Endothelial cell of umbilical vein (primary cell): ENCODE data around the gene NANS. TPM values are rescaled to one million over a fixed set of nuclear protein-coding genes. Genes with fewer than 3 reads are reported as not detected.

Source experiments
- BruUV-seq: library from RNA; stranded (reverse); fragments of 400-500 nt; replicated peaks from 2 replicates; lab custom pipeline; 2021; lab: Mats Ljungman, UMichigan
- CTCF ChIA-PET: fragments of 300-600, 350-600 bp; sonication (Branson Sonifier 250); formaldehyde crosslinking; loops from one replicate; lab custom pipeline; 2021; ENCODE audit warnings: antibody characterized with exemption, inconsistent platforms; lab: Charles Lee
- POLR2A ChIA-PET: fragments of 300-600, 350-600 bp; sonication (Branson Sonifier 250); formaldehyde crosslinking; loops from one replicate; lab custom pipeline; 2021; ENCODE audit warnings: antibody characterized with exemption, inconsistent platforms; lab: Charles Lee
- DNase-seq: peaks from one replicate; pipeline ENCODE4 v3.0.0-alpha.2; 2011; ENCODE audit warnings: low read depth, low spot score
- FAIRE-seq: peaks from 2 replicates; lab custom pipeline; 2011; peaks lifted over from hg19 to GRCh38; lab: Jason Lieb, UNC
- H2AFZ ChIP-seq: 2 replicates; pipeline ENCODE4 v1.6.0; 2012; ENCODE audit warnings: low read depth, low read length, control low read depth, inconsistent platforms
- H3K27ac ChIP-seq: 2 replicates; pipeline ENCODE4 v1.5.1; 2011; ENCODE audit warnings: low read depth, mild to moderate bottlenecking, control low read depth, low read length, moderate library complexity; ENCODE audit not compliant: insufficient read depth
- H3K27me3 ChIP-seq, 2 experiments: 2 replicates each; pipeline versions ENCODE4 v1.6.0 to v1.6.1; 2011; ENCODE audit warnings: low read length in 2 of 2, mixed read lengths in 1 of 2; ENCODE audit not compliant: control insufficient read depth in 2 of 2, insufficient read depth in 2 of 2
- H3K36me3 ChIP-seq, 2 experiments: 2 replicates in 1 of 2; 3 replicates in 1 of 2; pipeline ENCODE4 v1.5.1; 2011; ENCODE audit warnings: low read length in 2 of 2, mild to moderate bottlenecking in 1 of 2, moderate library complexity in 1 of 2; ENCODE audit not compliant: control insufficient read depth in 2 of 2, insufficient read depth in 2 of 2; ENCODE audit errors: extremely low read depth in 1 of 2
- H3K4me1 ChIP-seq: 3 replicates; pipeline ENCODE4 v1.5.1; 2011; ENCODE audit warnings: mild to moderate bottlenecking, low read length; ENCODE audit not compliant: control insufficient read depth, insufficient read depth; ENCODE audit errors: extremely low read depth
- H3K4me2 ChIP-seq: 2 replicates; pipeline ENCODE4 v1.6.1; 2011; ENCODE audit warnings: low read length, control low read depth, mixed read lengths; ENCODE audit not compliant: insufficient read depth
- H3K4me3 ChIP-seq, 3 experiments: fragments of 200-600 bp in 1 of 3; sonication (generic), shearing (Covaris generic) in 1 of 3; replicated peaks in 1 of 3; 2 replicates each; pipeline ENCODE4 v1.5.1; 2011 to 2016; ENCODE audit warnings: control low read depth in 3 of 3, low read length in 3 of 3, mild to moderate bottlenecking in 2 of 3, inconsistent platforms in 1 of 3, low read depth in 1 of 3, moderate library complexity in 1 of 3; ENCODE audit not compliant: insufficient read depth in 1 of 3
- H3K79me2 ChIP-seq: 2 replicates; pipeline ENCODE4 v1.6.0; 2012; ENCODE audit warnings: low read length, inconsistent platforms; ENCODE audit not compliant: control insufficient read depth, insufficient read depth
- H3K9ac ChIP-seq: replicated peaks from 2 replicates; pipeline ENCODE3; 2011; ENCODE audit warnings: low read length, control low read depth; ENCODE audit not compliant: insufficient read depth; ENCODE audit errors: extremely low read depth
- H3K9me1 ChIP-seq: replicated peaks from 3 replicates; pipeline ENCODE4 v1.6.0; 2011; ENCODE audit warnings: mild to moderate bottlenecking, low read length; ENCODE audit not compliant: control insufficient read depth, insufficient read depth; ENCODE audit errors: extremely low read depth
- H3K9me3 ChIP-seq: replicated peaks from 2 replicates; pipeline ENCODE4 v1.5.1; 2012; ENCODE audit warnings: low read length, inconsistent platforms; ENCODE audit not compliant: control insufficient read depth, insufficient read depth
- H4K20me1 ChIP-seq: replicated peaks from 2 replicates; pipeline ENCODE3; 2011; ENCODE audit warnings: mild to moderate bottlenecking, low read length; ENCODE audit not compliant: control insufficient read depth, insufficient read depth; ENCODE audit errors: extremely low read depth
- CTCF ChIP-seq, 2 donors: IDR thresholded peaks; 1 replicate in 1 of 2; 2 replicates in 1 of 2; pipeline ENCODE4 v1.5.1; 2011; ENCODE audit warnings: low read length in 2 of 2, mild to moderate bottlenecking in 2 of 2, moderate library complexity in 2 of 2, control low read depth in 1 of 2, inconsistent platforms in 1 of 2, low read depth in 1 of 2; ENCODE audit not compliant: insufficient read depth in 1 of 2; ENCODE audit errors: extremely low read depth in 1 of 2
- EZH2 ChIP-seq: IDR thresholded peaks from 2 replicates; pipeline ENCODE4 v1.6.1; 2012; ENCODE audit warnings: borderline replicate concordance, low read depth, mild to moderate bottlenecking, moderate library complexity, low read length, inconsistent platforms; ENCODE audit not compliant: severe bottlenecking
- FOS ChIP-seq: IDR thresholded peaks from 2 replicates; pipeline ENCODE4 v1.6.1; 2011; ENCODE audit warnings: mild to moderate bottlenecking, low read length, moderate library complexity, borderline replicate concordance; ENCODE audit not compliant: insufficient read depth
- GATA2 ChIP-seq: IDR thresholded peaks from 2 replicates; pipeline ENCODE4 v1.7.0; 2011; ENCODE audit warnings: low read depth, mild to moderate bottlenecking, moderate library complexity, mixed read lengths, low read length; ENCODE audit not compliant: insufficient read length, insufficient read depth
- JUN ChIP-seq: IDR thresholded peaks from 2 replicates; pipeline ENCODE4 v1.6.1; 2011; ENCODE audit warnings: borderline replicate concordance, low read depth; ENCODE audit not compliant: insufficient read length, insufficient read depth
- MAX ChIP-seq: IDR thresholded peaks from 2 replicates; pipeline ENCODE4 v1.6.1; 2011; ENCODE audit not compliant: insufficient read depth, insufficient read length
- MYC ChIP-seq: IDR thresholded peaks from one replicate; pipeline ENCODE4 v1.6.1; 2011; ENCODE audit warnings: mild to moderate bottlenecking, low read depth, low read length
- POLR2A ChIP-seq: IDR thresholded peaks from 2 replicates; pipeline ENCODE4 v1.6.1; 2012; ENCODE audit warnings: low read depth, mild to moderate bottlenecking, control low read depth, low read length
- POLR2AphosphoS5 ChIP-seq: IDR thresholded peaks from 2 replicates; pipeline ENCODE4 v1.6.1; 2012; ENCODE audit warnings: low read depth, mild to moderate bottlenecking, control low read depth, low read length, moderate library complexity; ENCODE audit not compliant: insufficient read depth
- dilution Hi-C: fragments of 300-500 bp; cut with MboI; formaldehyde crosslinking; loops from one replicate; pipeline ENCODE4 v1.15.0; 2019; ENCODE audit warnings: low sequenced_read_pairs; ENCODE audit not compliant: extremely low pct_ligation_motif_present
- intact Hi-C: fragments of 100-400 bp; cut with micrococcal nuclease; formaldehyde crosslinking; loops from one replicate; pipeline ENCODE4 v1.10.0; 2022
- polyA plus RNA-seq, 4 experiments: library from polyadenylated mRNA; depleted of rRNA in 3 of 4; stranded (reverse) in 3 of 4; unstranded in 1 of 4; fragments of >200 nt; gene quantifications; 2 replicates each; pipeline versions ENCODE4 v1.2.1 to v1.2.3, GENCODE V29; 2011 to 2012; ENCODE audit warnings: missing spikeins in 1 of 4
- total RNA-seq: library from RNA; stranded (reverse); gene quantifications from 2 replicates; pipeline ENCODE4 v1.2.3, GENCODE V29; 2021

Gene NANS
- total and polyA plus RNA-seq, 2 donors (not counting 3 experiments of a cell fraction or from before 2014, with no cell fraction given) = 85.1 to 108 TPM

GRCh38 chr9:98049288-98050072 is 7.1 kb upstream of the NANS start:
- CTCF ChIA-PET = interaction anchor here (4.0 kb wide), 1 partner anchor 15 kb away, joined by 30 read pairs; no protein-coding TSS in a partner anchor
- dilution Hi-C loops = no loop called here
- no peak for FAIRE-seq

More at GRCh38 chr9:98049288-98050072, 7.1 kb upstream of the NANS start:
- Histone ChIP-seq H3K27ac (no peak overlapping the region), H3K79me2 (no peaks in the 10 kb centered on the region), H3K9me3 (no peaks in the 10 kb centered on the region), H3K4me1 (no peaks in the 10 kb centered on the region), H3K4me3 (no peak overlapping the region), H3K4me2 (no peak overlapping the region), H4K20me1 (no peaks in the 10 kb centered on the region), H3K9ac (no peak overlapping the region), H3K27me3 (no peaks in the 10 kb centered on the region), H3K9me1 (no peaks in the 10 kb centered on the region), H2AFZ (no peak overlapping the region), H3K36me3 (no peaks in the 10 kb centered on the region)
- BruUV-seq = no TSS peak
- intact Hi-C loops = no loop called here
- POLR2A ChIA-PET = no interaction called here
- TF ChIP-seq FOS (no peak), GATA2 (no peak), EZH2 (no peak), MAX (no peak), MYC (no peak), POLR2AphosphoS5 (no peak), JUN (no peak), CTCF (IDR thresholded peaks at IDR 0.05; ENCODE audit: extremely low read depth in 1 of 2, insufficient read depth in 1 of 2, low read depth in 1 of 2, low read length in 2 of 2) (no peak), POLR2A (no peak)
- DNase-seq = no peak
